Measurements from ENCODE around the gene POU5F1. TPM values are rescaled to one million over a fixed set of nuclear protein-coding genes. Genes with fewer than 3 reads are reported as not detected.

Gene POU5F1
- total and polyA plus RNA-seq, 2 of the 4 experiments (the other 2 are of a cell fraction) = not detected

DNA sequence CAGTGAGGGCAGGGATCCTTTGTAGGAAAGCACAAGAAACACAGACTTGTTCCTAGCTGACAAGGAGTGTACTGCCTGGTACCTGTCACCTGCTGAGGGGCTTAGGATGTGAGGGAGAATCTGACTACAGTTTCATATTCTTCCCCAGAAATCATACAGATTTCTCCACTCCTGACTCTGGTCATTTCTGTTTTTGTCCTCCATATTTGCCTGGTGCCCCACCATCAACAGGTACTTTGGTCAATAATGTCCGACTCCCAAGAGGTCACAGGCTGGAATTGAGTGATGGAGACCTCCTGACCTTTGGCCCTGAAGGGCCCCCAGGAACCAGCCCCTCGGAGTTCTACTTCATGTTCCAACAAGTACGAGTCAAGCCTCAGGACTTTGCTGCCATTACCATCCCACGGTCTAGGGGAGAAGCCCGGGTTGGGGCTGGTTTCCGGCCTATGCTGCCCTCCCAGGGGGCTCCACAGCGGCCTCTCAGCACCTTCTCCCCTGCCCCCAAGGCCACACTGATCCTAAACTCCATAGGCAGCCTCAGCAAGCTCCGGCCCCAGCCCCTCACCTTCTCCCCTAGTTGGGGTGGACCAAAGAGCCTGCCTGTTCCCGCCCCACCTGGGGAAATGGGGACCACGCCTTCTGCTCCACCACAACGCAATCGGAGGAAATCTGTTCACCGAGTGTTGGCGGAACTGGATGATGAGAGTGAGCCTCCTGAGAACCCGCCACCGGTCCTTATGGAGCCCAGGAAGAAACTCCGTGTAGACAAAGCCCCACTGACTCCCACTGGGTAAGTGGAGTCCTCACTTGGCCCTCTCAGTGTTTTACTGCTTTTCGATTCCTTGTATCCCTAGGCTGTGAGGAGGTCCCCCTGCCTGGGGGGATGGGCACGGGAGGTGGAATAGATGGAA is 9.0 kb downstream of the POU5F1 start:
- dilution Hi-C loops (cut with HindIII; ENCODE audit: low sequenced_read_pairs, unreplicated experiment) = no loop called here
- no peak overlapping the region for H2AK5ac ChIP-seq (ENCODE audit: low read depth, low read length)
- no peaks in the 10 kb centered on the region; the same call in 1 of the 2 replicates for H3K36me3 ChIP-seq (ENCODE audit: control insufficient read depth, insufficient read depth, low read length)
- H2BK20ac ChIP-seq (ENCODE audit: low read depth, low read length) = no peak overlapping the region
- peaks cover 14 to 49% of the 10 kb centered on the region in 2 experiments for H3K79me1 ChIP-seq (ENCODE audit: low read depth in 1 of 2, low read length in 2 of 2)
- H3K56ac ChIP-seq (ENCODE audit: extremely low read depth, insufficient read depth, low read length) = no peak overlapping the region
- H3K9ac ChIP-seq (ENCODE audit: low read depth, low read length) = no peak overlapping the region
- no peak overlapping the region for H3K4ac ChIP-seq (ENCODE audit: low read depth, low read length)
- no peak overlapping the region for H3K27ac ChIP-seq (ENCODE audit: insufficient read depth, low read length)
- no peaks in the 10 kb centered on the region for H3K27me3 ChIP-seq (ENCODE audit: control insufficient read depth, insufficient read depth, low read length)
- ChIA-PET POLR2A (ENCODE audit: unreplicated experiment) (no interaction called here), CTCF (no interaction called here)
- H3K23ac ChIP-seq (ENCODE audit: low read depth, low read length) = peak overlapping the region; percentile 82; the same call in 1 of the 2 replicates
- no peak overlapping the region for H2BK15ac ChIP-seq (ENCODE audit: low read depth, low read length)
- in situ Hi-C loops (cut with MboI; ENCODE audit: low sequenced_read_pairs) = no loop called here
- ATAC-seq (ENCODE audit: low read depth) (no peak), DNase-seq (no peak)
- H4K91ac ChIP-seq (ENCODE audit: insufficient read depth, low read depth, low read length) = no peak overlapping the region
- H3K14ac ChIP-seq (replicated peaks; ENCODE audit: low read depth, low read length) = no peak overlapping the region
- no peak overlapping the region for H2BK5ac ChIP-seq (ENCODE audit: low read depth, low read length, poor library complexity, severe bottlenecking)
- H2AK9ac ChIP-seq (replicated peaks; ENCODE audit: low read depth, low read length, poor library complexity) = peak overlapping the region; percentile 32
- H3K9me3 ChIP-seq (ENCODE audit: control insufficient read depth, insufficient read depth, low read length) = no peaks in the 10 kb centered on the region
- H3K4me2 ChIP-seq (ENCODE audit: low read depth, low read length) = no peak overlapping the region
- H3K4me1 ChIP-seq (ENCODE audit: control insufficient read depth, insufficient read depth, low read length) = peaks cover 10% of the 10 kb centered on the region
- no peak overlapping the region for H2BK120ac ChIP-seq (ENCODE audit: low read depth, low read length)
- intact Hi-C loops (cut with micrococcal nuclease) = no loop called here
- no peak overlapping the region for H3K4me3 ChIP-seq (ENCODE audit: insufficient read depth, low read depth, low read length)
- TF ChIP-seq MAZ (IDR thresholded peaks at IDR 0.05; ENCODE audit: borderline replicate concordance, low read depth, low read length) = no peak
- TF ChIP-seq, protein P1, sequence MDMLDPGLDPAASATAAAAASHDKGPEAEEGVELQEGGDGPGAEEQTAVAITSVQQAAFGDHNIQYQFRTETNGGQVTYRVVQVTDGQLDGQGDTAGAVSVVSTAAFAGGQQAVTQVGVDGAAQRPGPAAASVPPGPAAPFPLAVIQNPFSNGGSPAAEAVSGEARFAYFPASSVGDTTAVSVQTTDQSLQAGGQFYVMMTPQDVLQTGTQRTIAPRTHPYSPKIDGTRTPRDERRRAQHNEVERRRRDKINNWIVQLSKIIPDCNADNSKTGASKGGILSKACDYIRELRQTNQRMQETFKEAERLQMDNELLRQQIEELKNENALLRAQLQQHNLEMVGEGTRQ (IDR thresholded peaks at IDR 0.05; ENCODE audit: low read depth, low read length) = no peak
- TF ChIP-seq RAD21 (IDR thresholded peaks at IDR 0.05; ENCODE audit: low read length) = no peak
- TF ChIP-seq CHD1 (IDR thresholded peaks at IDR 0.05; ENCODE audit: low read depth, low read length) = no peak
- TF ChIP-seq, protein P2, sequence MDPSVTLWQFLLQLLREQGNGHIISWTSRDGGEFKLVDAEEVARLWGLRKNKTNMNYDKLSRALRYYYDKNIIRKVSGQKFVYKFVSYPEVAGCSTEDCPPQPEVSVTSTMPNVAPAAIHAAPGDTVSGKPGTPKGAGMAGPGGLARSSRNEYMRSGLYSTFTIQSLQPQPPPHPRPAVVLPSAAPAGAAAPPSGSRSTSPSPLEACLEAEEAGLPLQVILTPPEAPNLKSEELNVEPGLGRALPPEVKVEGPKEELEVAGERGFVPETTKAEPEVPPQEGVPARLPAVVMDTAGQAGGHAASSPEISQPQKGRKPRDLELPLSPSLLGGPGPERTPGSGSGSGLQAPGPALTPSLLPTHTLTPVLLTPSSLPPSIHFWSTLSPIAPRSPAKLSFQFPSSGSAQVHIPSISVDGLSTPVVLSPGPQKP (IDR thresholded peaks at IDR 0.05; ENCODE audit: borderline replicate concordance, low read depth, low read length) = no peak
- TF ChIP-seq RFX5 (IDR thresholded peaks at IDR 0.05; ENCODE audit: low read depth, low read length) = no peak
- TF ChIP-seq MXI1 (IDR thresholded peaks at IDR 0.05; ENCODE audit: borderline replicate concordance, low read depth, low read length) = no peak
- no peak for TF ChIP-seq CEBPB (IDR thresholded peaks at IDR 0.05; ENCODE audit: low read depth, low read length)
- no peak overlapping the region for H4K8ac ChIP-seq (ENCODE audit: low read depth in 2 of 2, low read length in 2 of 2)
- BruUV-seq (replicated peaks) = no TSS peak
- H3K18ac ChIP-seq (ENCODE audit: low read depth, low read length) = no peak overlapping the region
- peaks cover 13% of the 10 kb centered on the region for H3K9me1 ChIP-seq (ENCODE audit: insufficient read depth, low read length)
- no peak overlapping the region for H4K5ac ChIP-seq (ENCODE audit: low read depth, low read length)
- WGBS, 2 experiments (ENCODE audit: extremely low coverage in 2 of 2, insufficient read length in 1 of 2) = 92% methylated on average over 4 of the region's 19 CpGs; no CpG with 5 or more reads in 1 of the 2 experiments
- H2AFZ ChIP-seq (replicated peaks; ENCODE audit: low read length, poor library complexity) = no peak overlapping the region
- peaks cover 4% of the 10 kb centered on the region for H4K20me1 ChIP-seq (ENCODE audit: insufficient read depth, low read length)
